Stimulated activated CD8-positive, alpha-beta memory T cell treated with anti-CD3 and anti-CD28 coated beads, Interleukin-12 subunit alpha, Interleukin-12 subunit beta, amount 100 ng/mL, for 1 hour (primary cell): ENCODE results near the gene CPOX.

Experiments used
- DNase-seq: peaks from one replicate; pipeline ENCODE4 v3.0.0-alpha.2; 2020; ENCODE audit warnings: low read depth

Gene CPOX

GRCh38 chr3:98596087-98596486, 2.7 kb upstream of the CPOX start:
- DNase-seq: no peak

GRCh38 chr3:98594628-98595324, 1.4 kb upstream of the CPOX start:
- DNase-seq: no peak

GRCh38 chr3:98592345-98592935, 971 bp downstream of the CPOX start:
- DNase-seq: no peak

DNA sequence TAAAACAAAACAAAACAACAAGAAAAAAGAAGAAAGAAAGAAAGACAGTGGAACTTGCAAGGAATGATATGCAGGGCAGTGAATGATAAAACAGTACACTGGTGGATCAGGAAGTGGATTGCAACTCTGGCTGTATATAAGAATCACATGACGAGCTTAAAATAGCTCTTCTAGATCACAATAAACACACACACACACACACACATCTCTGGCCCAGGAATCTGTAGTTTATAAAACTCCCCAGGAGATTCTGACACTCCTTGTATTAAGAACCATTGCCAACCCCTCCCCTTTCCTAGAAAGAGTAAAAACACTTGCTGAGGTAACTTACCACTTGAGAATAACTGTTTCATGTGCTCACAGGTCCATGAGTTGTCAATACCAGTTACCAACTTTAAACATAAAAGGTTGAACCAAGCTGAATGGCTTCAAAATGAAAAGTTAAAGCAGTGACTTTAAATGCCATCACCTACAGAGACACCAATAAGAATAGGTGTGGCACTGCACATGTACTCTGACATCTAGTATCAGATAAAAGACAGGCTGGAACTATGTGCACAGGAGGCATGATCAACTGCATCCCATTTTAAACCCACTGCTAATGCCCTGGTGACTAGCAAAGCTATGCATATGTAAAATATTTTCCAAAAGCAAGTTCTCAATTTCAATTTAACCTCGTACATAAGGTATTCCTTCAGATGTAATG, 3.9 kb downstream of the CPOX start:
- DNase-seq: no peak

- DNase-seq: no peak
Observed at GRCh38 chr3:98588065-98588464, 5.3 kb downstream of the CPOX start.

DNA sequence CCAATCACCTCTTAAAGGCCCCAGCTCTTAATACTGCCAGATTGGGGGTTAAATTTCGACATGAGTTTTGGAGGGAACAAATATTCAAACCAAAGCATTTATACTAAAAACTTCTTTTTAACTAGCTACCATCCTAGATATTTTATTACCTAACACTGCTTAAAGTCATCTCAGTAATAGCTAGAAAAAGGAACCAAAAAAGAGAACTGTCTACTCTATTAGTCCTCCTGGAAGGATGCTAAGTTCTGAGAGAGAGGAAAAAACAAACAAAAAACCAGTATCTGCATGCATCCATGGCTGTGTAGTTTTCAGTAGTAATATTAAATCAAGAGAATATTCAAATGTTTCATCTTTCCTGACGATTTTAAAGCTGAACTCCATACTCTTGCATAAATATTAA, 5.8 kb downstream of the CPOX start:
- no peak for DNase-seq

DNA sequence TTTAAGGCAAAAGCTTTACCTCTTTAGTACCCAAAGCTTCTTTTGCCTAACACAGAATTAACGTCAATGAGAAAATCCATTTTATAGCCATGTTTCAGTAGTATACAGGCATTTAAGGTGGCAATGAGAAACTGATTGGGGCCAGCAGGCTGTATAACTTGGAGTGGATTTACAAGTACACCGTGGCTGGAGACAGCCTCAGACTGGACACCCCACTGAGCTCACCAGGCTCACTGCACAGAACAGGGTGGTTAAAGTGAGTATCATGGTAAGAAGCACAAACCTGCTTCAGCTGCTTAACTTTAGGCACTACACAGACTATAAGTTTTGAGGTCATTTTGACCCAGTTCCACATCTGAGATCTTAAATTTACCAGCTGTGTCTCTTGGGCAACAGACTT, 8.9 kb downstream of the CPOX start:
- no peak for DNase-seq

- no peak for DNase-seq
Observed at GRCh38 chr3:98583766-98584165, 9.6 kb downstream of the CPOX start.

DNA sequence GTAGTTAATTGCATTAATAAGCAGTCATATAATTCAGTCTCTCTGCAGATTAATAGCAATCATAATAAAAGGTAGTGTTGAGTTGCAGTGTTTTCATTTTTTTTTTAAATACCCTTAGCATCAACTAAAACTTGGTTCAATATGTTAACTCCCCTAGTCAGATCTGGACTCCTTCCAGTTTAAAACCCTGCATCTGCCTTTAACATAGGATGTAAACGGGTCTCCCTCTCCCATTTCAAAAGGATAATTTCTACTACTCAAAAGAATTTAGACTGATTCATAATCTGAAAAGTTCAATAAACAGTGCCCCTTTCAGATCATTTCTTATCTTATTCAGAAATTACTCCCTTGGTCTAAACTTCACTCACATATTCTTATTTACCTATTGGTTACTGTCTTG, 11.4 kb downstream of the CPOX start:
- DNase-seq: no peak

DNA sequence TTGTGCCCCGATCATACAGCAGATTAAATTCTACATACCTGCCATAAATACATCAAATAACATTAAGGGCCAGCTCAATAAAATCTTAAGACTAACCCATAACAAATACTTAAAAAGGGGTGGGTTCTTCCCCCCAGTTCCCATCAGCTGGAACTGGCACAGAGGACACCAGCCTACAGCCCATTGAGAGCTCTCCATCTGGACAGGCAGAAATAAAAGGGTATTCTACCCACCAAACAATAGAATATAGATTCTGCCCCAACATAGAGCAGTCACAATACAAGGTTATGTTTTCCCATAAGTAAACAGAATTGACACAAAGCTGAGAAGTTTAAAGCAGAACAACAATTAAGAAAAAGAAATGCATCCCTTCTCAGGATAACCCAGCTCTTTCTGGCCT, 11.9 kb downstream of the CPOX start:
- DNase-seq: no peak

DNA sequence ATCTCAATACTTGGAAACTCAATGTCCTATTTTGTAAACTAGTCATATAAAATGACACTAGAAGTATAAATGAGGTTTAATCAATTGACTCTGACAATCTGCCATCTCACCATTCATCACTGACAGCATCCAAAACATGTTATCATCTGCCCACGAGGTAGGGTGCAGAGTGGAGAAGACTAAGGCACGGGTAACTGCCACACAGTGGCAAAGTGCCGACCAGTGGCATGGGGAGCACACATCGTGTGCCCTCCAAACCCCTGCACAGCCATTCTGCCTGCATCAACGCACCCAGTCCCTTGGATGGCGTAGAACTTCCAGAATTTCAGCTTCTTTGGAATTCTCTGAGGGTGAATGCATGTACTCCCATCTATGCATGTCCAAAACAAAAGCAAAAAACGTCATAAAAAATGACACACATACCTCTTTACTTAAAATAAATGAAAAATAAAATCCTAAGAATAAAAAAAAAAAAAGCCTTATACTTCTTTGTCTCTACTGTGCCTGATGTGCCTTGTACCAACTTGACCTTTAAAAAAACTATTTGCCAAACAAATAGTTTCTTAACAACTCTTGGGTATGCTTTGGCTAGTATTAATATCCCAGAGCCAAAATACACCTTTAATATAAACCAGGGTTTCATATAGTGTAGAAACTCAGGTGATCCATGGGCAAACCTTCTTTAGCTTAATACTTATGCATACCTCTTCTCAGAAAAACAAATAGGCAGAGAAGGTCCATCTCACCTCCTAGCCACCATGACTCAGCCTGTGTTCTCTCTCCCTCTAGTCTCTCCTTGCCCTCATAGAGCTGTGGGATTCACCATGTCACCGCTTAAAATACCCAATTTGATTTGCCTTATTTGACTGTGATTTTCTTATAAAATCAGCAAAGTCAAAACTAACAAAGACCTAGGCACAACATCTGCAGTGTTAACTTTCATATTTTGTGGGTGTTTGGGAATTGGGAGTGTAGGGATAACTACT, 12.7 kb downstream of the CPOX start:
- DNase-seq: no peak

GRCh38 chr3:98577178-98577895, 16.1 kb downstream of the CPOX start:
- no peak for DNase-seq

- DNase-seq: no peak
Observed at GRCh38 chr3:98574132-98574531, 19.3 kb downstream of the CPOX start.

DNA sequence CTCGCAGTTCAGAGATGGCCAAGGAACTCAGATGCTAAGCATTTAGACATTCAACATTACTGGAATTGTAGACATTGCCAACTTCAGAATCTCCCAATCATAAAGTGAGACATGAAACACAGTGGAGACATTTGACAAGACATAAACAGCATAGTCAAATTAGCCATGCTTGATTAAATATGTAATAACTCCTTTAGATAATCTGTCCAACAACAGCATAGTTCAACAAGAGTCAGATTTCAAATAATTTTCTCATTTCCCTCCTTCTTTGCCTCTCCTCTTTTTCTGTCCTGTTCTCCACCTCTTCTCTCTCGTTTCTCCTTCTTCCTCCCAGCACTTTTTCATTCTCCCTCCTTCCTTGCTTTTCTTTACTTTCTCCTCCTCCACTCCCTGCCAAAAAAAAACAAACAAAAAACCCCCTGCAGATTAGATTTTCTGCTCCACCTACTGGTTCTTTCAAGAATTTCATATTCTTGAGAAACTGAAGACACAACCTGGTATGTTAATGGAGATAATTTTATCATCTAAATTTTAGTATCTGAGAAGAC, 20.2 kb downstream of the CPOX start:
- no peak for DNase-seq

DNA sequence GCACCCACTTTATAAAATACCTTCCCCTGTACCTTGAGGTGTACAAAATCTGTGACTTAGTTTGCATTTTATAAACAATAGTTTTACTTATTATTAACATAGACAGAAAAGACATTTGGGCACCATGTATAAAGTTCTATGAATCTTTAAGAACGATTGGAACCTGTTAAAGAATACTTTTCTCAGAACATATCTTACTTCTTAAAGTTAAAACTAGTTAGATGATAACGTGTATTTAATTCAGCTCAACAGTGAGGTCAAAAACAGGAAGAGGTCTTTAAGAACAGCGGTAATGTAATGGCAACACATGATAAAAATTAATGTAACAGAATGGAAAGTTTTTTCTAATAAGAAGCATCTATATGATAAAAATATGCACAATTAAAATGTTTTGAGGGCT, 25.0 kb downstream of the CPOX start:
- DNase-seq: no peak

DNA sequence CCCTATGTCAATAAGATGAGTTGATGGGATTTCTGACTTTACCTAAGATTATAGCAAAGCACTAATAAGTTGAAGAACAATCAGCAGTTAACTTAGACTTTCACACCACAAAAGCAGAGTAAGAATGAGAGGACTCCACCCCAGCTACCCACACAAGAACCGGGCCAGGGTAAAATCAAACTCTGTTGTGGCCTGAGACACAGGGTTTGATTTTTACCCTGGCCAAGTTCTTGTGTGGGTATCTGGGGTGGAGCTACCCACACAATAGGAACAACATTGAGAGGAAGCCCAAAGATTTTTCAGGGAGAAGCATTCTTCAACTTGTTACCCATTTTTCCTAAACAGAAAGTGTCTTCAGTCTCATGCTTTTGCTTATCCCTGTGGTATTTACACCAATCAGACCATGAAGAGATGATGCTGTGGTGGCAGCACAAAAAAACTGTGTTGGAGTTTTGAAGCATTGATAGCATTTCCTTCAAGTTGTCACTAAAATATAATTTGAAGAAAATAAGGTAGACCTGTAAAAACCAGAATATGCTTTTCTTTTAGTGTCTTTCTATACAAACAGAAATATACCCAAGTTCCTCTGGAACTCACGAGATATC, 25.6 kb downstream of the CPOX start:
- no peak for DNase-seq

DNA sequence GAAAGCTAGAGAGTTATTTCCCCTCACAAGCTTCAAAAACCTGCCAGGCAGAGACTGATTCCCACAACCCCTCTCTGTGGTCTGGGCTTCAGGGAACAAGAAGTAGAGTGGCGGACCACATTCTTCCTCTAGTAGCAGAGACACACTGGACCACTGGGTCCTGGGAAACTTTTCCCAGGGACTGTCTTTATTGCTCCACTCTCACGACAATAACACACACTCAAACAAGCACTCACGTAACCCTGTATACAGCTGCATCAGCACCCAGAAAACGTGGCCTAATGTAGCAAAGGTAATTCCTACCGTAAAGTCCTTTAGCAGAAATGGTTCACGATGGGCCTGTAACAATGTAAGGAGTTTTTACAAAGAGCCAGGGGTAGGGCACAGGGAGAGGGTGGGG, 27.6 kb downstream of the CPOX start:
- no peak for DNase-seq

DNA sequence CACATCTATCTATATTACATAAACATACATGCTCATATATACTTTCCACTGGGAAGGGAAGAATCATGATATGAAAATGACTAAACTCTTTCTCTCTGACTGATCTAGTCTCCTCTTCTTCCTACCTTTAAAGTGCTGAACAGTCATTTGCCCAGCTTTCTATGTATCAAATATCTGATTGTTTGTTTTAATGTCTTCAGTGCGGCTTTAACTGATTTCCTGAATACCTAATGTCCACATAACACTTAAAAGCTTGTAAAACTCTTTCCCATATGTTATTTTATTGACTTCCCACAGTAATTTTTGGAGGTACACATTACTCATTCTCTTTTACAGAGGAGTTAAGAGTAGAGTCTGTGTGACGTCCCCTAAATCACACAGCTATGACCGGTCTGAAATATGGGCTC, 28.2 kb downstream of the CPOX start:
- no peak for DNase-seq

DNA sequence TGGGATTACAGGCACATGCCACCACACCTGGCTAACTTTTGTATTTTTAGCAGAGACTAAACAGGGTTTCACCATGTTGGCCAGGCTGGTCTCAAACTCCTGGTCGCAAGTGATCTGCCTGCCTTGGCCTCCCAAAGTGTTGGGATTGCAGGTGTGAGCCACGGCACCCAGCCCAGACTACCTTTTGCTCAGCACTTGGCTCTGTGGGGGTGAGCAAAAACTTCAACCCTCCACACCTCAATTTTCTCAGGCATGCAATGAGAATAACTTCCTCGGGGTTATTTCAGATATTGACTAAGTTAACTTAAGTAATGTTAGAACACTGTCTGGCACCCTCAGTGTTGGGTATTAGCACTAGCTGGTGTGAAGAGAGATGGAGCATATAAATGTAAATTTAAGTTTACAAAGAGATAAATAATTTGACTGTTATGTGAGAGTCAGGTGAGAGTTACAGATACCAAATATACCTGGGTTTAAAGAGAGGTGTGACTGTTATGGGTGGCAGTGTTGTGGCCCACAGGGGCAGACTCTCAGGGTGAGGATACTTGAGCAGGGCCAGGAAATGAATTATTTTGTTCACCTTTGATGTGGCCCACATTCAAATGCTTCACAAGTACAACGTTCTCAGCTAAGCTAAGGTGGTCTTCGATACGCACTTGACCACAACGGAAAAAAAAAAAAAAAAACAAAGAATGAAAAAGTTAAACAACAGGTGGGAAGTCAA, 29.0 kb downstream of the CPOX start:
- no peak for DNase-seq

DNA sequence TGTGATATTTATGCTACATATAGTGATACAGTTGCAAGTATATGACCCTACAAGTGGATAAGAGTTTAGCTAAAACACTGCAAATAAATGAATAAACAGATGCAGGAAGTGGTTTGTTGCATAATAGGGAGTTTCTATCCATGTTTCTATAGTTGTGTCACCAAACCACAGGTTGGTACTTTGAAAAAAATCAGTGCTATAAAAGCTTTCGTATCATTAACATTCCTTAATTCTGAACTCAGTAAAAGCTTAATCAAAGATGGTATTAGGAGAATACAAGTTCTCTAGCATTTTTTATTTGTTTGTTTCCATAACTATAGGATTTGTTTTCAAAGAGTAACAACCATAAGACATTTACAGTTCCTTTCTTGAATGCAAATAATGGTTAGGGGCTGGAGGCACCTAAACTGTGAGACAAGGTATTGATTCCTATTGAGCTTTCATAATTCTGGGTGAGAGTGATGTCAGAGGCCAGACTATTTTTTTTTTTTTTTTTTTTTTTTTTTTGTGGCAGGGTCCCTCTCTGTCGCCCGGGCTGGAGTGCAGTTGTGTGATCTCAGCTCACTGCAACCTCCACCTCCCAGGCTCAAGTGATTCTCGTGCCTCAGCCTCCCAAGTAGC, 29.6 kb downstream of the CPOX start:
- no peak for DNase-seq
